HEK293T (cell line): ENCODE measurements around the gene RAB11FIP4.

ENCODE experiments used
- BHLHE40 ChIP-seq: fragments of 450-650 bp; IDR thresholded peaks from 2 replicates; pipeline ENCODE4 v1.6.1; 2016; ENCODE audit warnings: mild to moderate bottlenecking, moderate library complexity, borderline replicate concordance
- FOXA1 ChIP-seq: fragments of 450-650 bp; IDR thresholded peaks from 2 replicates; pipeline ENCODE4 v1.6.1; 2016; ENCODE audit warnings: mild to moderate bottlenecking
- SP1 ChIP-seq: fragments of 450-650 bp; IDR thresholded peaks from 2 replicates; pipeline ENCODE4 v1.6.1; 2017

GRCh38 chr17:31480904-31481782, 89.7 kb downstream of the RAB11FIP4 start:
- no peak for TF ChIP-seq FOXA1
- no peak for TF ChIP-seq SP1
- no peak for TF ChIP-seq BHLHE40
